ENCODE results near the gene TNNI3K. TPM values are rescaled to one million over a fixed set of nuclear protein-coding genes. Genes with fewer than 3 reads are reported as not detected.

The TNNI3K gene
- total RNA-seq, 1 experiment from 2014 or later = not detected

GRCh38 chr1:74222701-74223100 is 12.5 kb upstream of the TNNI3K start:
- Histone ChIP-seq H4K20me1 (ENCODE audit: control insufficient read depth, insufficient read depth, insufficient read length) (no peaks in the 10 kb centered on the region), H2BK20ac (ENCODE audit: low read depth, low read length, poor library complexity, severe bottlenecking) (no peak overlapping the region), H3K4me2 (ENCODE audit: insufficient read depth, insufficient read length, low read length) (no peak overlapping the region), H3K4ac (ENCODE audit: low read depth, low read length) (no peak overlapping the region), H3K23ac (ENCODE audit: insufficient read length, low read depth, low read length) (no peak overlapping the region), H3T11ph (ENCODE audit: low read length) (no peak overlapping the region), H4K5ac (ENCODE audit: insufficient read length, low read depth, low read length) (no peak overlapping the region), H2BK15ac (ENCODE audit: low read depth, low read length) (no peak overlapping the region), H3K14ac (ENCODE audit: insufficient read depth, low read length) (no peak overlapping the region), H3K79me1 (ENCODE audit: insufficient read depth, low read depth, low read length, poor library complexity, severe bottlenecking) (no peaks in the 10 kb centered on the region), H3K18ac (ENCODE audit: insufficient read length, low read depth, low read length) (no peak overlapping the region), H2AFZ (ENCODE audit: low read length) (no peak overlapping the region), H4K91ac (ENCODE audit: insufficient read length, low read depth, low read length) (no peak overlapping the region), H3K23me2 (ENCODE audit: insufficient read length, low read depth, low read length, poor library complexity, severe bottlenecking) (no peaks in the 10 kb centered on the region), H3K9ac (ENCODE audit: extremely low read depth, insufficient read length, low read length) (no peak overlapping the region), H2BK120ac (ENCODE audit: low read depth, low read length, poor library complexity, severe bottlenecking) (no peak overlapping the region), H2BK12ac (ENCODE audit: insufficient read length, low read depth, low read length) (no peak overlapping the region), H3K9me3 (ENCODE audit: control insufficient read depth, low read depth, low read length) (no peaks in the 10 kb centered on the region), H2AK5ac (ENCODE audit: insufficient read length, low read length) (no peak overlapping the region), H3K27ac (ENCODE audit: insufficient read length, low read depth, low read length) (no peak overlapping the region), H2BK5ac (ENCODE audit: insufficient read length, low read length) (no peak overlapping the region), H3K56ac (ENCODE audit: insufficient read length, low read depth, low read length) (no peak overlapping the region), H3K27me3 (ENCODE audit: insufficient read depth, low read length) (no peaks in the 10 kb centered on the region), H3K4me1 (ENCODE audit: insufficient read depth, low read length) (no peaks in the 10 kb centered on the region), H3K79me2 (ENCODE audit: insufficient read depth, low read length) (no peaks in the 10 kb centered on the region), H4K8ac (replicated peaks; ENCODE audit: insufficient read length, low read depth, low read length) (no peak overlapping the region)
- no CpG with 5 or more reads among the region's 5 CpGs for WGBS (ENCODE audit: extremely low coverage, insufficient read length, low lambda C conversion rate)
- TF ChIP-seq CTCF (conservative IDR thresholded peaks at IDR 0.05) = no peak
- Mint-ChIP-seq H3K4me1 (no peaks in the 10 kb centered on the region), H3K27ac (no peak overlapping the region), H3K4me3 (no peak overlapping the region), H3K27me3 (ENCODE audit: low read depth) (no peaks in the 10 kb centered on the region; the same call in 1 of the 2 replicates), H3K9me3 (no peaks in the 10 kb centered on the region), H3K36me3 (ENCODE audit: insufficient read depth in 1 of 3, low read depth in 3 of 3) (no peaks in the 10 kb centered on the region)
- no peak for DNase-seq
